DOHH2 (cell line): ENCODE data around the gene EPGN.

Experiments used
- H3F3A ChIP-seq: fragments of 200-600 bp; sonication (generic), shearing (Covaris generic); 2 replicates; pipeline ENCODE4 v1.6.0; 2016; ENCODE audit warnings: antibody characterized with exemption, mild to moderate bottlenecking; ENCODE audit not compliant: control insufficient read depth, insufficient read depth
- H3K27ac ChIP-seq: fragments of 200-600 bp; sonication (generic); 2 replicates; pipeline ENCODE4 v1.5.1; 2014; ENCODE audit warnings: low read depth, mild to moderate bottlenecking, low read length, moderate library complexity
- H3K27me3 ChIP-seq: fragments of 200-600 bp; sonication (generic); 2 replicates; pipeline ENCODE4 v1.6.1; 2014; ENCODE audit warnings: mild to moderate bottlenecking, low read length, mixed read lengths; ENCODE audit not compliant: control insufficient read depth
- H3K36me3 ChIP-seq: fragments of 200-600 bp; sonication (generic); 2 replicates; pipeline ENCODE4 v1.6.1; 2014; ENCODE audit warnings: mild to moderate bottlenecking, low read length, moderate library complexity, mixed read lengths; ENCODE audit not compliant: control insufficient read depth
- H3K4me1 ChIP-seq: fragments of 200-600 bp; sonication (generic); 2 replicates; pipeline ENCODE4 v1.6.1; 2014; ENCODE audit warnings: mild to moderate bottlenecking, low read length, mixed read lengths; ENCODE audit not compliant: control insufficient read depth
- H3K4me2 ChIP-seq: fragments of 200-600 bp; sonication (generic); 2 replicates; pipeline ENCODE4 v1.6.0; 2014; ENCODE audit warnings: mild to moderate bottlenecking, low read length, moderate library complexity
- H3K4me3 ChIP-seq: fragments of 200-600 bp; sonication (generic); 2 replicates; pipeline ENCODE4 v1.5.1; 2014; ENCODE audit warnings: mild to moderate bottlenecking, low read length, mixed read lengths
- H3K79me2 ChIP-seq: fragments of 200-600 bp; sonication (generic); 2 replicates; pipeline ENCODE4 v1.6.1; 2014; ENCODE audit warnings: mild to moderate bottlenecking, low read length, mixed read lengths; ENCODE audit not compliant: control insufficient read depth
- H3K9me2 ChIP-seq: fragments of 200-600 bp; sonication (generic); replicated peaks from 2 replicates; pipeline ENCODE4 v1.6.1; 2014; ENCODE audit warnings: mild to moderate bottlenecking, low read length, mixed read lengths; ENCODE audit not compliant: control insufficient read depth
- H3K9me3 ChIP-seq: fragments of 200-600 bp; sonication (generic); 2 replicates; pipeline ENCODE4 v1.6.1; 2014; ENCODE audit warnings: antibody characterized with exemption, low read length, mixed read lengths; ENCODE audit not compliant: control insufficient read depth, insufficient read depth
- H4K20me1 ChIP-seq: fragments of 200-600 bp; sonication (generic); 2 replicates; pipeline ENCODE4 v1.6.0; 2014; ENCODE audit warnings: low read depth, mild to moderate bottlenecking, antibody characterized with exemption, low read length, moderate library complexity; ENCODE audit not compliant: control insufficient read depth, insufficient read depth
- EZH2phosphoT487 ChIP-seq: fragments of 200-600 bp; sonication (generic); IDR thresholded peaks from 2 replicates; pipeline ENCODE4 v1.6.1; 2017; ENCODE audit warnings: borderline replicate concordance, mild to moderate bottlenecking, antibody characterized with exemption, low read length, moderate library complexity, mixed read lengths
- TF ChIP-seq, protein P1 (sequence below): fragments of 200-600 bp; sonication (generic); IDR thresholded peaks from one replicate; pipeline ENCODE4 v1.5.1; 2014; ENCODE audit warnings: antibody characterized with exemption, mild to moderate bottlenecking, low read depth, low read length; ENCODE audit not compliant: poor library complexity, severe bottlenecking

EPGN gene

DNA sequence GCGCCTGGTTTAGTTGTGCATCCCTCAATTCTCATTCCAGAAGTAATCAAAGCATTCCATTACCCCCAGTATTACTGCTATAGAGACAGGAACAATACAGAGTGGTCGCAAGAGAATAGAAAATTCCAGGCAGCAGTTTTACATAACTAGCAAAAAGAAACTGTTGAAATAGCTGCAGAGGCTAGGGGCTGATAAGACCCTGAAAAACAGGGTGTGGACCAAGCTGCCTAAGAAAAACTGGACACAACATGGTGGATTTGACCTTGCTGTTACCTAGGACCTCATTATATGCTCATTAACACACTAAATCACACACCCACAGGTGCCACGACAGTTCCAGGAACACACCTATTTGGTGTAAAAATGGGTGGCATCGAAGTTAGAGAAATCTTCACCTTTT, 15.4 kb downstream of the EPGN start:
- no peak overlapping the region for H3K4me2 ChIP-seq
- H3K36me3 ChIP-seq: no peaks in the 10 kb centered on the region
- no peaks in the 10 kb centered on the region for H4K20me1 ChIP-seq
- H3K27me3 ChIP-seq: peaks cover 17% of the 10 kb centered on the region
- H3F3A ChIP-seq: no peaks in the 10 kb centered on the region
- H3K9me2 ChIP-seq: no peaks in the 10 kb centered on the region
- TF ChIP-seq, protein P1, sequence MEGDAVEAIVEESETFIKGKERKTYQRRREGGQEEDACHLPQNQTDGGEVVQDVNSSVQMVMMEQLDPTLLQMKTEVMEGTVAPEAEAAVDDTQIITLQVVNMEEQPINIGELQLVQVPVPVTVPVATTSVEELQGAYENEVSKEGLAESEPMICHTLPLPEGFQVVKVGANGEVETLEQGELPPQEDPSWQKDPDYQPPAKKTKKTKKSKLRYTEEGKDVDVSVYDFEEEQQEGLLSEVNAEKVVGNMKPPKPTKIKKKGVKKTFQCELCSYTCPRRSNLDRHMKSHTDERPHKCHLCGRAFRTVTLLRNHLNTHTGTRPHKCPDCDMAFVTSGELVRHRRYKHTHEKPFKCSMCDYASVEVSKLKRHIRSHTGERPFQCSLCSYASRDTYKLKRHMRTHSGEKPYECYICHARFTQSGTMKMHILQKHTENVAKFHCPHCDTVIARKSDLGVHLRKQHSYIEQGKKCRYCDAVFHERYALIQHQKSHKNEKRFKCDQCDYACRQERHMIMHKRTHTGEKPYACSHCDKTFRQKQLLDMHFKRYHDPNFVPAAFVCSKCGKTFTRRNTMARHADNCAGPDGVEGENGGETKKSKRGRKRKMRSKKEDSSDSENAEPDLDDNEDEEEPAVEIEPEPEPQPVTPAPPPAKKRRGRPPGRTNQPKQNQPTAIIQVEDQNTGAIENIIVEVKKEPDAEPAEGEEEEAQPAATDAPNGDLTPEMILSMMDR: no peak
- TF ChIP-seq EZH2phosphoT487: no peak
- no peaks in the 10 kb centered on the region for H3K79me2 ChIP-seq
- no peak overlapping the region for H3K4me3 ChIP-seq
- H3K27ac ChIP-seq: no peak overlapping the region
- no peaks in the 10 kb centered on the region for H3K4me1 ChIP-seq
- H3K9me3 ChIP-seq: no peaks in the 10 kb centered on the region

DNA sequence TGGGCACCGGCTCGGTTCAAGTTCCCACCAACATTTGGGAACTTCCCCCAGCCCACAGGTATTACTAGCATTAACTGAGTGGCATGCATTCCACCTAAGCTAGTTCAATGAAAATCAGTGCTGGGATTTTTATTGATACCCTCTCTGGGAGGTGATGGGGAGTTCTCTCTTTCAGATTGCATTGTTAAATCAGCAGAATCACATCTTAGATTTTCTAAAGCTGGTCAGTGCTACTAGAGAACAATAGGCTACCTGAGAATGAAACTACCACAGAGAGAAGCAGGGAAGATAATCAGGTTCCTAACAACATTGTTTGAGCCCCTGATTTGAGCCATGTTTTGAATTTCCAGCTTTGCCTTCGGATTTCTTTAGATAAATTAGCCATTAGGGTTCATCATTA, 16.0 kb downstream of the EPGN start:
- Histone ChIP-seq H3K9me3 (no peaks in the 10 kb centered on the region), H3K4me2 (no peak overlapping the region)

DNA sequence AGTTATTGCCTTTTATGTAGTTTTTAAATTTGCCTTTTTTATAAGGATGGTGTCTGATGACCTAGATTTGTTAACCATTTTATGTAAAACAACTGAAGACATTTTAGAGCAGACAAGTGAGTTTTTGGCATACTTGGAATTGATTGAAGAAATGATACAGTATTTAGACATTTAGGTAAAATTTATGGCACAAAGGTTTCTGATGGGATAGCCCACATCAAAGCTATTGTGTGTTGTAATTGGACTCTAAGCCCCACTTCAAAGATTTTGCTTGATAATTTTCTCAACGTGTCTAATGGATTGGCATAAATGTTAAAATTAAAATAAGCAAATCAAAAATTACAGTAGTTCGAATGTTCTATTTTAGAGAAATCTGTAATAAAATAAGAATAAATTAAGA, 17.6 kb downstream of the EPGN start:
- H3K4me3 ChIP-seq: no peak overlapping the region
- H3K9me3 ChIP-seq: no peaks in the 10 kb centered on the region
- no peaks in the 10 kb centered on the region for H3K36me3 ChIP-seq
- no peak overlapping the region for H3K4me2 ChIP-seq
- no peaks in the 10 kb centered on the region for H3K79me2 ChIP-seq
- no peaks in the 10 kb centered on the region for H3K9me2 ChIP-seq
- H3K27ac ChIP-seq: no peak overlapping the region
- H3K27me3 ChIP-seq: peaks cover 21% of the 10 kb centered on the region
- H3F3A ChIP-seq: no peaks in the 10 kb centered on the region
- no peaks in the 10 kb centered on the region for H3K4me1 ChIP-seq
- no peaks in the 10 kb centered on the region for H4K20me1 ChIP-seq
- TF ChIP-seq EZH2phosphoT487: no peak
- TF ChIP-seq, protein P1: no peak

More for the DNA sequence above, 16.0 kb downstream of the EPGN start:
- Histone ChIP-seq H3F3A (no peaks in the 10 kb centered on the region), H3K79me2 (no peaks in the 10 kb centered on the region), H3K27ac (no peak overlapping the region), H3K36me3 (no peaks in the 10 kb centered on the region), H4K20me1 (no peaks in the 10 kb centered on the region), H3K9me2 (no peaks in the 10 kb centered on the region), H3K4me3 (no peak overlapping the region), H3K4me1 (no peaks in the 10 kb centered on the region), H3K27me3 (peaks cover 21% of the 10 kb centered on the region)
- TF ChIP-seq, protein P1: no peak
- TF ChIP-seq EZH2phosphoT487: no peak

DNA sequence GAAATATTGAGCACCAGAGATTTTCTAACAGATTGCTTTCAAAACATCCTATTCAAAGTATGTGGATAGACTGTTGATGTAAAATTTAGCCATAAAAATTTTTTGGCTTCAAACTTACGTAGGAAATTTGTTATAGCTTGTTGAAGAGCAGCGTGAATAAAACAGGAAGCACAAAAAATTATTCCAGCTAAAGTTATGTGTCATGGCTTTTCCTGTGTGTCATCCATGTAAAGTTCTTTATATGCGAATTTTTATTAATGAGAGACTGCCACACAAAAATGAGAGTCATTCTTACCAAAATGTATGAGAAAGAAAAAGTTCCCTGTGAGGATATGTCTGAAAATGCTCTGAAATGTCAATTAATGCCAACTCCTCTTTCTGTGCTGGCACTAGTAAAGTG, 19.5 kb downstream of the EPGN start:
- TF ChIP-seq, protein P1: no peak
- no peak for TF ChIP-seq EZH2phosphoT487
- H3K4me1 ChIP-seq: no peaks in the 10 kb centered on the region
- no peak overlapping the region for H3K4me3 ChIP-seq
- no peaks in the 10 kb centered on the region for H3F3A ChIP-seq
- peaks cover 16% of the 10 kb centered on the region for H3K27me3 ChIP-seq
- no peaks in the 10 kb centered on the region for H3K36me3 ChIP-seq
- H3K9me2 ChIP-seq: no peaks in the 10 kb centered on the region
- H4K20me1 ChIP-seq: no peaks in the 10 kb centered on the region
- H3K4me2 ChIP-seq: no peak overlapping the region
- H3K79me2 ChIP-seq: no peaks in the 10 kb centered on the region
- H3K27ac ChIP-seq: no peak overlapping the region
- H3K9me3 ChIP-seq: no peaks in the 10 kb centered on the region
